SH-SY5Y (cell line): Measurements from ENCODE around the gene SATB1.
A peak's percentile ranks its signal among the peaks of the same experiment; 100 is the strongest.

Experiments used
- GATA2 ChIP-seq: IDR thresholded peaks from 2 replicates; pipeline ENCODE4 v1.6.1; 2011; ENCODE audit warnings: mild to moderate bottlenecking, low read depth, low read length
- GATA3 ChIP-seq: IDR thresholded peaks from 2 replicates; pipeline ENCODE4 v1.6.1; 2011; ENCODE audit warnings: low read depth, mild to moderate bottlenecking, low read length, moderate library complexity

SATB1 gene

DNA sequence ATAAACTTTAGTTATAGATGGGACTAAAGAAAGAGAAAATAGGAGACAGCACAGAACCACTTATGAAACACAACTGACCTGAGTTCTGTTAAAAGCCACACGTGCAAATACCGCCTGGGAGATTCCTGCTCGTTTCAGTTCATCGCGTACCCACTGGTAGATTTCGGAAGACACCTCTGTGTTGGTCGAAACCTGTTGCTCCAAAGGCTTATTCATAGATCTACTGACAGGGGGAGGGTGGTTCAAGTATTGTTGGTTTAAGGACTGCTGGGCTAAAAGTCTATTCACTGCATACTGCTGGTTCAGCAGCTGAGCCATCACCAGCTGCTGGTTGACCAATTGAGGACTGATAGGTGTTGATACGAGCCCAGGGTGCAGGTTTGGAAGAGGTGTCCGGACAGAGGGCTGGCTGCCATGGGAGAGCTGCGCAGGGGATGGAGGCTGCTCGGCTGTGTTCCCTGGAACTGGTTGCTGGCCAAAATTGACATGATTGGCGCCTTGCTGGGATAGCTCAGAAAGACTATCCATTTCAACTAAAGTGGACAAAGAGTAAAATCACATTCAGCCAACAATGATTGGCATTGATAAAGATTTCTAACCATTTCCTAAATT, 30.6 kb downstream of the SATB1 start:
- TF ChIP-seq GATA2, result no peak
- no peak for TF ChIP-seq GATA3

DNA sequence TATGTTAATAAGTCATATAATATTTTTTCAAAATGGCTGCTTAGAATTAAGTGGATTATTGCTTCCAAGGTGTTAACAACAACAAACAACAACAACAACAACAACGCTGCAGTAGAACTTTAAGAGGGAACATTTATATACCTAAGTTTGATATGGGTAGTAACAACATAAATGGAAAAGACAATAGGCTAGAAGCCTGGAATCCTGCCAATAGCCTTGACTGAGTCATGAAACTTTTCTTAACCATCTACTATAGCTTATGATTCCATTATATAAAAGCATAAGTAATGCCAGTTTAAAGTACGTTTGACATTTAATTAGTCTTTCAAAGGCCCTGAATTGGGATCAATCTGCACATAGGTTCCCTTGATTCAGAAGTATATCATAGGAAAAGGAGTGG, 31.2 kb downstream of the SATB1 start:
- TF ChIP-seq GATA2, result no peak
- TF ChIP-seq GATA3, result no peak

DNA sequence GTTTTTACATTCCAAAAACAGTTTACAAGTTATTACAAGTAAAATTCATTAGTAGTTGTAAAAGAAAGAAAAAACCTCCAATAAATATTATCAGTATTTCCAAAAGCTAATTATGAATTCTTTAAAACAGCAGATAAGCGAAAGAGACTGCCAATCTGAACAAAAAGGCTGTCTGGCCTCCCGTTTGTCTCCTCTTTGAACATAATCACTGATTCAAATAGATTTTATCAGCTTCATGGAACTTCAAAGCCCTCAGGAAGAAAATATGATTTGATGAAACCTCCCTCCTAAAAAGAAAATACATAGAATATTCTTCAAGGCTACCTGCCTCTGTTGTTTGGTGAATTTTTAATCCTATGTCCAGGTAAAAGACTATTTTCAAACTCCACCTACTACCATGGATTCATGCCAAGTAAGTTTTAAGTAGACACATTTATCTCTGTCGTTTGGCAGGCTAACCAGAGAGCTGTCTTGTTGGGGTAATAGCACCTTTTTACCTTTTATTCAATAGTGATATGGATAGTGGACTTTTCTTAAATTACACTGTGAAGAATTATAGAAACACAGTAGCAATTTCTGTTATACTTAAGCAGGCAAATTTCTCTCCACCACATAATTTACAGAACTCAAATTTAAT, 35.0 kb downstream of the SATB1 start:
- TF ChIP-seq GATA3 (peak; percentile 74; the same call in 1 of the 2 replicates), GATA2 (peak; percentile 74; the same call in 1 of the 2 replicates)

DNA sequence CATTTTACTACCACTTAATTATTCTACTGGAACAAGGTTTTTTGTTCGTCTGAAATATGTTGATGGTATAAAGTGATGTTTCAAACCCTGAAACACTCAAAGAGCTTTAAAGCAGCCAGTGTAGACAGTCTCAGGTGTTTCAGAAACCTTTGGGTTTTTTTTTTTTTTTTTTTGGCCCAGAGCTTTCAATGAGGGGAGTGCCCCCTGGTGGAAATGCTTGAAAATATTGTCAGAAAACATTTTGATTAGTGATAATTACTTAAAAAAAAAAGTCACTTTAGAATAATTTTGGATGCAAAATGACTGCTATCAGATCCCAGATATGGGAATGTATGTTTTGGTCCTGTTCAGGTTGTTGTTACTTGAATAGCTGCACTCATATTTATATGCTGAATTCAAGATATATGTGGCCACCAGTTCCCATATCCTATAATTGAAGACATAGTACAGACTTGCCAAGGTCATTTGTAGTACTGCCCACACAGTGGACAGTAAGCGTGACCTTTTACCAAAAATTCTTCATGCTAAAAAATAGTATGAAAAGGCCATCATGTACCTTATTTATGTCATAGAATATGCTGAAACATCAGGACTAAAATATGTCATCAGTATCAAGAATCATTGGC, 35.9 kb downstream of the SATB1 start:
- TF ChIP-seq GATA2 (no peak), GATA3 (no peak)

DNA sequence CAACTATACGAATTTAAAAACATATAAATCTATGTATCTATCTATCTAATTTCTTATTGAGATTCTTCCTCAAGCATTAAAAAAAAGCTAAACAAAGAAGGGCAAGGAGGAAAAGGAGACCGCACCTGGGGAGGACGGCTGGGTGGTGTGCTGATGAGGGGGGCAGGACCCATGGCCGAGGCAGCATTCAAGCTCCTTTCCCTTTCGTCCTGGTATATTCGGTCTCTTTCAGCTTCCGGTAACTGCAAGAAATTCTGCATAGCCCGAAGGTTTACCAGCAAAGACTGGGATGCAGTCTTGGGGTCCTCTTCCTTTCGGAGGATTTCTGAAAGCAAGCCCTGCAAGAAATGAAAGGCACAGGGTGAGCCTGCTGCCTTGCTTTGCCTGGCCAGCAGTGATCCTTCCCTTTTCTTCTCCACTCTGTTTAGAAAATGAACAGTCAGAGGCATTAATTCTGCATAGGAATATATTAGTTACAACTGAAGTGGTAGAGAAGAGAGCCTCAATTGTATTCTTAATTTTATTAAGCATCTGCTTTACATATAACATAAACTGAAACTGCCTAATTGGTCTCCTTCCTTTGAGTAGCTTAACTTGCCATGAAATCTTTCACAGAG, 38.8 kb downstream of the SATB1 start:
- no peak for TF ChIP-seq GATA3
- no peak for TF ChIP-seq GATA2

DNA sequence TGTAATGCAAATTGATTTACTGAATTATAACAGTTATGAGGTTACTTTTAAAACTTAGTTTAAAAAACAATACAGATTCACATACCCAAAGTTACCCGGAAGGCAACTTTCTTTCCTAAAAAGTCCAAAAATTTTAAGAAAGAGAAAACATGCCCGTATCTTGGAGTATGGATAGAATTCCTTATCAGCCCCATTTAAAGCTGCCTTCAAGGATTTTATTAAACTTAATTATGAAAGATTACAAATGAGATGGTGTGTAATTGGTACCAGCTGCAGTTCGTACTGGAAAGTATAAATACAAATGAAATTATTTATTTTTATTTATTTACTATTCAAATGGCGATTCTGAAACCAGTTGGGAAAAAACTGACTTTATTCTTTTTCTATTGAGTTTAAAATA, 39.4 kb downstream of the SATB1 start:
- no peak for TF ChIP-seq GATA2
- peak; percentile 51 for TF ChIP-seq GATA3

DNA sequence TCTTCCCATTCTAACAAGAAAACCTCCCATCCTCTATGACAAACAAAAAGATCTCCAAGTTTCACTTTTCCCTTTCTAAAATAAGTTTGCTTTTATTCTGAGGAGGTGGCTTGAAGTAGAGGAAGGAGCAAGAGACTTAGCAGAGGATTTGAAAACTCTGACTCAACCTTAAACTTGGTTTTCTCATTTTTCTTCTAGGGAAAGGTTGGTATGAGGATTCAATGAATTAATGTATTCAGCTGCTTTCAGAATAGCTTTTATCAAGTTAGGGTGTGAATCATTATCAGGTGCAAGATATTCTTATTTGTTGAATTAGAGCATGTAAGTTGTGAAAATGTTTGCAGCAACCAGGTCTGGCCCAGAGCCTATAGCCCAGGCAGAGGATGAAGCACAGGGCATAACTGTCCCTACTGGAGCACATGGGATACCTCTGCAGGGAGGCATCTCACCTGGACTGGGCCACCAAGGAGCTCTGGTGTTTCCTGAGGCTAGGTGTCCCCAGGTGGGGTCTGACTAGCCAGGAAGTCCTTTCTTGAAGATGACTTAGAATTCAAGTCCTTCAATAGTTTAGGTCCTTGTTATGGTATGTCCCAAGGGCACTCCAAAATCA, 42.3 kb downstream of the SATB1 start:
- TF ChIP-seq GATA2, result no peak
- no peak for TF ChIP-seq GATA3

DNA sequence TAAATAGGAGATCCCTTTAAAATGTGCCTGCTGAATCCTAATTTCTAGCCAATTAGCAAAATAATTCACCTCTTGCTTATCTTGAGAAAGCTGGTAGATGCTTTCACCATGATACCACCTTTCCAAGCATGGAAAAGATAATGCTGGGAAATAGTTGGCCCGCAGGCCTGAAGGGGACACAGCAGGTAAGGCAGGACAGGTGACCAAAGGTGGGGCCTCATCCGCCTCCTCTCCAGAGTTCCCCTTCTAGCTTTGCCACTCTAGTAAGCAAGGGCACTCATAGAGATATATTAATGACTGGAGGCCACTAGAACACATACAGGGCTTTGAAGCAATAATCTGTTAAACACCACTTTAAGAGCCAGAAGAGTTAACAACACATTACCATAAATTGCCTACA, 45.5 kb downstream of the SATB1 start:
- TF ChIP-seq GATA3 (no peak), GATA2 (no peak)

DNA sequence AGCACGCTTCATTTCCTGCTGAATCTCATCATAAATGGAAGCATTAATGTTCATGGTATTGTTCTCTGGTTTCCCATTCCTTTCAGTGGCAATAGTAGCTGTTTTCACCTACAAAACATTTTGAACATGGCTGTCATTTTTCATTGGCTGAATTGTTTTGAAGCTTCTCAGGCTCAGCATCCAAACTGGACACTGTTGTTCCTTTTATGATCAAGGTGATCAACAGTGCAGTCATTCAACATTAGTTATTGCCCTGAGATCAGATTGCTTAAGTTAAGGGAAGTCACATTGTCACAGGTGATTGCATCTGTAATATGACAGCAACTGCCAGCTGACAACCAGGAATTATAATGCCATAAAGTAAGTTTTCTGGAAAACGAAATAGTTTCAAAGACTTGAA, 46.9 kb downstream of the SATB1 start:
- TF ChIP-seq GATA3 (no peak), GATA2 (no peak)

DNA sequence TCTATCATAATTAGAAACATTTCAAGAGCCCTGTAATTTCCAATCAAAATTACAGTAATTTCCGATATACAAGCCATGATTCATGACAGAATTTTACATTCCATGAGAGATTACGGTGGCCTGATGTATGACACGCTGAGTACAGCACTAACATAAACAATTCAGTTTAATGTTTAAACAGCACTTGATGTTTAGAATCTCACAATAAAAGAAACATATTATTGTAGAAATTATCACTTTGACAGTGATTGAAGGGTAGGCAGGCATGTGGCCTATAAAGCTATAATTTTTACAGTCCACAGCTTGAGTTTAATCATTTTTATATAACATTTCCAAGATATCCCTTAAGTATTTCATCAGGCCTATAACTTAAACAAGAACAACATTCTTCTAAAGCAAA, 48.5 kb downstream of the SATB1 start:
- TF ChIP-seq GATA3, result no peak
- no peak for TF ChIP-seq GATA2

DNA sequence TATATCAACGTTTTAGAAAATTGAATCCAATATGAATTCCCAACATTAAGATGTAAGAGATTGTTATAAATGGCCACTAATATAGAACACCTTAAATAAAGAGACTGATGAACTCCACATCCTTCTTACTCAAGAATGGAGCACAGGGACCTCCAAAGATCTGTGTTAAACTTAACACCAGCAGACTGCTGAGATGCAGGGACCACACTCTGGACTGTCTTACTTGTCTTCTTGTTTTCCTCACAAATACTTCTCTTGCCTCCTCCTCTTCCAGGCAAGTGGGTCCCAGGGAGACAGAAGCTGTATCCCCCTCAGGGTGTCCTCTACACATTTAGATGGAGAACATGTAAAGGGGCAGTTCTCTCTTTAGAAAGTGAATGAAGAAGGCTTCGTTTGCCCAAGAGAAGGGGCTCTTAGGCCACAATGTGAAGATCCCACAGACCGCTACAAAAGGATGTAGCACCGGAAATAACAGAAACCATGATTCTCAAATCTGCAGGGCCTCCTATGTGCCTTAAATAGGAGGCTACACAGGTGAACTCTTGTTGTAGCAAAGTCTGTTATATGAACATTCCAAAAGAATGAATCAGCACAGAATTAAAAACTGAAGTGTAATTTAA, 52.2 kb downstream of the SATB1 start:
- TF ChIP-seq GATA3 (no peak), GATA2 (no peak)

DNA sequence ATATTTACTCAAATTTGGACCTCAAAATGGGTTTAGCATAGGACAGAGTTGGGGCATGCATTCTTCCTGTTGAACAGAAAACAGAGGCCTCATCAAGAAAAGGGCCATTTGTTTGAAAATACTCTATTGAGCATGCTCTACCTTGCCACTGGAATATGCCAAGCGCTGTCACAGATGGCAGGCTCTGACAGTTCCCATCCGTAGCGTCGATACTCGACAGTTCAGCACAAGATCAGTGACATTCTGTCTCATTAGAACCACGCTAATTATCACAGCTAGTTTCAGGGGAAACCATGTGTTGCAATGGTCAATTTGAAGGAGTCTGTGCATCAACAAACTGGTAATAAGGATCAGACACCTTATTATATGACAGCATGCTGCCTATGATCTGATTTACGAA, 54.5 kb downstream of the SATB1 start:
- TF ChIP-seq GATA3 (no peak), GATA2 (no peak)

DNA sequence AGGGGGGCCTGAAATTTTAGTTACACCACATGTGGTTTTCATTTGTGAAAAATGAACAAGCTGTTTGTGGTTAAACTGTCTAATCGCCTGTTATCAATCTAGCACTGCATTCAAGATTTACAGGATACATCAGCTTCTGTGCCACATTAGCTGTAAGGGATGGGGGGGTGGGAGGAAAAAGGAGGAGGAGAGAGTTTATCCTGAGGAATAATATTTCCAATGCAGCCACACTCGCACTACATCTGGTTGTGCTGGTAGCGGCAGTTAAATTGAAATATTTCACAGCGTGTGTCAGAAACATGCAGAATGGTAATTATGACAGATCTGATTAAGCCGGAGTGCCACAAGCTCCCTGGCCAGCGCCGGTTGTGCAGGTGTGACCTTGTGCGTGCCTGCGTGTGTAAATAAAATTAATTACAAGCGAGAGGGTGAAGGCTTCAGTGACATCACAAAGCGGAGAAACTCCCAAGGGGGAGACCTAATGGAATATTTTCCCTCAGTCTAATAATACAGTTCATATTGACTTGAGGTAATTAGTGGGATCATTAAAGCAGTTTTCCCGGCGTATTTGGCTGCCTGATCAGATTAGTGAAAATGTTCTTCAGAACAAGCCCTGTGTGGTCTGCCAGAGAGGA, 55.5 kb downstream of the SATB1 start:
- TF ChIP-seq GATA3, result peak; percentile 93
- TF ChIP-seq GATA2, result peak; percentile 78

DNA sequence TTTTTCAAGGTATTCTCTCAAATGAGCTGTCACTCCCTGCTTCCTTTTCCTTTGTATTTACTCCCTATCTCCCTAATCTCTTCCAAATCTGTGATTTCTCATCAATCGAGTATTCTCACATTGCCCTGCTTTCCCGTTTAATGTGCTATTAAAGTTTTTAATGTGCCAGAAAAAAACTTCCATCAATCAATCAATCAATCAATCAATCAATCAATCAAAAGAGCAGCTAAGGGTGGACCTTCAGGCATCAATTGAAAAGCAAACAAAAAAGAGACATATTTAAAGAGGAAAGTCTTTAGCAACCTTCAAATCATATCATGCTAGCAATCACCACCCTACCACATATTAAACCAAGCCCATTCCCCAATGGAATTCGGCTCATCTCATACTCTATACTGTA, 58.9 kb downstream of the SATB1 start:
- TF ChIP-seq GATA3 (no peak), GATA2 (no peak)

DNA sequence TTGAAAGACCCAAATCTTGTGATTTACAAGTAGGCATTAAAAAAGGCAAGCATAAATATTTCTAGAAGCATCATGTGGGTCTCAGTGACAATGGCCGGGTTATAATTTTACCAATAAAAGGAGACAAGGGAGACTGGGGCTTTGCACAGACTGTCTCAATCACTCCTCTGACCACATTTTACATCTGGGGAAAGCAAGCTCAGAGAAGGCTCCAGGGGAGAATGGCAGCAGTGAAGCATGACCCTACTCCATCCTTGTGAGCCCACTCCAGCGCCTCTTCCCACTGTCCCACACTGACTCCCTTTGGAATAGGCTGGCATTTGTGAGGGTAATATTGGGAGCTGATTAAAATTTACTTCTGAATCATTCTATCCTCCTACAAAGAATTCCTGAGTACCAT, 61.8 kb downstream of the SATB1 start:
- TF ChIP-seq GATA2, result no peak
- TF ChIP-seq GATA3, result no peak

DNA sequence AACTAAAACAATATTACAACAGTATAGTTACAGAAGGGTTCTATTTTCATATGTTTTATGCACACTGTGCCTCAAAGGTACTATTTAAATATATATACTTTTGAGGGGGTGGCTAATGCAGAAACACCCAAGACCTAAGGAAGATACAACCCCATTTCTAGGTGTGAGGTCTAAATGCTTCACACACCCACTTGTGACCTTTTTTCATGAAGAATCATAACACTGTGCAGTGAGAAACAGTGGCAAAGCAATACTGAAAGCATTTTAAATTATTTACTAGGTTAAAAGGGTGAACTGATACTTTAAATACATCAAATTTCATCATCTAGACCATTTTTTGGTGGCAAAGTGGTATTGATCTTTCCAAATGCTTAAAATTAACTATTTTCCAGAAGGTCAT, 67.4 kb downstream of the SATB1 start:
- no peak for TF ChIP-seq GATA3
- TF ChIP-seq GATA2, result no peak
